GM18907 (cell line): ENCODE data around the gene C3.
A peak's percentile ranks its signal among the peaks of the same experiment; 100 is the strongest.
"Not testable (repeated sequence)": the region's sequence is repeated elsewhere in the genome, so short reads cannot be mapped to it uniquely, and the experiment has no call there.

ENCODE experiments used
- ATAC-seq: cut with Tn5 transposase; IDR thresholded peaks from one replicate; pipeline ENCODE4 v1.9.1; 2021; ENCODE audit warnings: mild to moderate bottlenecking, moderate library complexity; ENCODE audit not compliant: unreplicated experiment

Gene C3

GRCh38 chr19:6720369-6721137 is at the start of gene C3:
TSS of gene C3 (minus strand) at chr19:6720650. CDS start at chr19:6720589, 61 bp downstream.
- ATAC-seq: no peak

- ATAC-seq: no peak
Measured at GRCh38 chr19:6769006-6769619, 48.7 kb upstream of the C3 start.

- no peak for ATAC-seq
Measured at GRCh38 chr19:6768236-6768785, 47.9 kb upstream of the C3 start.

GRCh38 chr19:6767357-6768235 is 47.1 kb upstream of the C3 start, which contains the start of gene SH2D3A:
TSS of gene SH2D3A (minus strand) at chr19:6767435. CDS start at chr19:6763748, 3,687 bp downstream.
- peak; percentile 70 for ATAC-seq

GRCh38 chr19:6767081-6767356 is 46.6 kb upstream of the C3 start:
- ATAC-seq: peak; percentile 26

- ATAC-seq: no peak
Measured at GRCh38 chr19:6766357-6767080, 46.1 kb upstream of the C3 start.

- no peak for ATAC-seq
Measured at GRCh38 chr19:6765738-6766356, 45.4 kb upstream of the C3 start.

- not testable (repeated sequence) for ATAC-seq
Measured at GRCh38 chr19:6762253-6762797, 41.9 kb upstream of the C3 start.

GRCh38 chr19:6761053-6761676 is 40.7 kb upstream of the C3 start:
- ATAC-seq: no peak

GRCh38 chr19:6760606-6761005 is 40.2 kb upstream of the C3 start:
- no peak for ATAC-seq

GRCh38 chr19:6754653-6755463 is 34.4 kb upstream of the C3 start:
- no peak for ATAC-seq

GRCh38 chr19:6754136-6754535 is 33.7 kb upstream of the C3 start:
- no peak for ATAC-seq

- peak; percentile 81 for ATAC-seq
Measured at GRCh38 chr19:6753178-6754031, 33.0 kb upstream of the C3 start.

GRCh38 chr19:6752256-6753177 is 32.1 kb upstream of the C3 start:
- no peak for ATAC-seq

GRCh38 chr19:6751189-6751588 is 30.7 kb upstream of the C3 start:
- no peak for ATAC-seq

GRCh38 chr19:6750062-6750461 is 29.6 kb upstream of the C3 start:
- no peak for ATAC-seq

GRCh38 chr19:6748543-6748942 is 28.1 kb upstream of the C3 start:
- ATAC-seq: not testable (repeated sequence)
